ENCODE measurements around the gene PEX16. TPM values are rescaled to one million over a fixed set of nuclear protein-coding genes. Genes with fewer than 3 reads are reported as not detected.

PEX16 gene
- total RNA-seq, 1 experiment from 2014 or later: 33.2 TPM

DNA sequence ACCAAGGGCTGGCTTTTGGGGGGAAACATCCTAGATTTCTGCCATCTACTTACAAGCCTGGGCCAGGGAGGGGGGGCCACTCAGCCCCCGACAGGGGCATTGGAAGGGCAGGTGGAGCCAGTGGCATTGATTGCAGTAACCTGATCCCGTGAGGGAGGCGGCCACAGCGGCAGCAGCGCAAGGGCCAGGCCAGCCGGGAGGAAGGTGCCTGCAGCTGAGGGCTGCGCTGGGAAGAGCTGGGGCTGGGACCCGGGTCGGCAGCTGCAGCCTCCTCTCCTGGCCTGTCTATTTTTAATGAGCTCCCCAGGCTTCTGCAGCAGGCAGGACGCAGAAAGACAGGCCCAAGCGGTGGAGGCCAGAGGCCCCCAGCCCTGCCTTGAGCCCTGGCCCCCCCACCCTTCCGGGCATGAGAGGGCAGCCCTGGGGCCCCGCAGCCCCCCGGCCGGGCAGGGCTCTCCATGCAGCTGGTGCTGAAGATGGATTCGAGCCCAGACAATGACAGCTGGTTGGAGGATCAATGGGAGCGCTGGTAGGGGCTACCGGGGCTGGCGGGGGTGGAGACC lies 21.2 kb downstream of the PEX16 start (continued):
- TF ChIP-seq YY1 (IDR thresholded peaks at IDR 0.05; ENCODE audit: extremely low read depth, insufficient replicate concordance, low read depth, low read length): no peak

- no peak overlapping the region for H3K4me2 ChIP-seq (ENCODE audit: low read length)
- no TSS peak for BruUV-seq (replicated peaks)
- ATAC-seq: no peak
- CTCF ChIA-PET: no interaction called here
- peaks cover 10 to 22% of the 10 kb centered on the region in 2 experiments; a peak in 3 of 4 replicates for H3K4me1 ChIP-seq (ENCODE audit: control insufficient read depth in 1 of 2, insufficient read depth in 2 of 2, low read length in 2 of 2)
- no peaks in the 10 kb centered on the region for H4K20me1 ChIP-seq (ENCODE audit: insufficient read depth)
- no peak overlapping the region for H3K27ac ChIP-seq (ENCODE audit: low read depth, low read length)
- H2AFZ ChIP-seq (ENCODE audit: low read depth, low read length, poor library complexity, severe bottlenecking): no peak overlapping the region
- TF ChIP-seq FOSL1 (IDR thresholded peaks at IDR 0.05; ENCODE audit: low read depth) (no peak), SIN3A (IDR thresholded peaks at IDR 0.05; ENCODE audit: low read depth) (no peak), SP1 (IDR thresholded peaks at IDR 0.05; ENCODE audit: low read depth) (no peak), ZNF274 (IDR thresholded peaks at IDR 0.05; ENCODE audit: low read depth, low read length) (no peak)
- H3K27me3 ChIP-seq (ENCODE audit: insufficient read depth, low read length): no peaks in the 10 kb centered on the region
- H3K79me2 ChIP-seq (ENCODE audit: insufficient read depth, low read length): no peaks in the 10 kb centered on the region
- no peak overlapping the region for H3K9ac ChIP-seq (ENCODE audit: low read length)
- intact Hi-C loops (cut with micrococcal nuclease): no loop called here
- RAD21 ChIA-PET (ENCODE audit: low non-redundant PET in 1 of 2, low total read pairs in 2 of 2, uncharacterized antibody in 2 of 2, unreplicated experiment in 2 of 2): no interaction called here
- H3K36me3 ChIP-seq (ENCODE audit: control insufficient read depth in 1 of 2, insufficient read depth in 2 of 2, low read length in 2 of 2): no peaks in the 10 kb centered on the region
- DNase-seq (ENCODE audit: low read depth, low spot score): no peak
- no peaks in the 10 kb centered on the region for H3K9me3 ChIP-seq (ENCODE audit: control insufficient read depth in 1 of 2, insufficient read depth in 1 of 2, low read depth in 1 of 2, low read length in 2 of 2)
- H3K4me3 ChIP-seq (replicated peaks in 1 of 2; ENCODE audit: low read depth in 1 of 2, low read length in 2 of 2): no peak overlapping the region
- POLR2A ChIA-PET: no interaction called here
- H3K9me2 ChIP-seq (ENCODE audit: insufficient read depth): no peaks in the 10 kb centered on the region
These were observed 22.0 kb downstream of the PEX16 start for GRCh38 chr11:45895553-45896259.

DNA sequence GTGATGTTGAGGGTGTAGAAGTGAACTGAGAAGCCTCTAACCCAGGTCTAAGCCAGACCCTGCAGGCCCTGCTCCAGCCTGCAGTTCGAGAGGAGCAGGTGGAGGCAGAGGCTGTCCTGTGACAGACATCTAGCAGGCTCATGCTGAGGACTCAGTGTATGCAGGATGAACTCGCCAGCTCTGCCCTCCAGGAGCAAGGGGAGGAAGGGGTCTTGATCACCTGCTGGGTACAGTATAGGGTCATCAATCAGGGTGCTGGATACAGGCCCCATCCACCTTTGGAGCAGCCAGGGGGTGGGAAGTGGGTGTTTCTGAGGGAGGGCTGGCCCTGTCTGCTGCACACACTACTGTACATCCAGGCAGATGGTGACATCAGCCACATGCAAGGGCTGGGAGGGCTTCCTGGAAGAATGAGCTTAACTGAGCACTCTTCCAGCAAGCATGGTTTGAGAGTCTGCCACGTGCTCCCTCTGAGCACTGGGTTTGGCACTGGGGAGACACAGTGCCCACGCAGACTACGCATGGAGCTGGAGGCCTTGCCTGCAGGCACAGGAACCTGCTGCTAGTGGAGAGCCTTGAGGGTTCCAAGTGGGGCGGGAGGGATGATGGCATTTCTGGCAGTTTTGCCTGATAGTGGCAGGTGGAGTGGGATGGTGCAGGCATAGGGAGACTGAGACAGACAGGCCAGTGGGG lies 23.0 kb downstream of the PEX16 start:
- ChIA-PET POLR2A (no interaction called here), CTCF (no interaction called here), RAD21 (ENCODE audit: low non-redundant PET in 1 of 2, low total read pairs in 2 of 2, uncharacterized antibody in 2 of 2, unreplicated experiment in 2 of 2) (no interaction called here)
- H3K4me2 ChIP-seq (ENCODE audit: low read length): no peak overlapping the region
- intact Hi-C loops (cut with micrococcal nuclease): no loop called here
- H3K9me2 ChIP-seq (ENCODE audit: insufficient read depth): no peaks in the 10 kb centered on the region
- no TSS peak for BruUV-seq (replicated peaks)
- no peaks in the 10 kb centered on the region for H3K9me3 ChIP-seq (ENCODE audit: control insufficient read depth in 1 of 2, insufficient read depth in 1 of 2, low read depth in 1 of 2, low read length in 2 of 2)
- H3K27me3 ChIP-seq (ENCODE audit: insufficient read depth, low read length): no peaks in the 10 kb centered on the region
- H4K20me1 ChIP-seq (ENCODE audit: insufficient read depth): no peaks in the 10 kb centered on the region
- H3K4me3 ChIP-seq (replicated peaks in 1 of 2; ENCODE audit: low read depth in 1 of 2, low read length in 2 of 2): no peak overlapping the region
- ATAC-seq (no peak), DNase-seq (ENCODE audit: low read depth, low spot score) (no peak)
- no peak overlapping the region for H3K27ac ChIP-seq (ENCODE audit: low read depth, low read length)
- H3K4me1 ChIP-seq (ENCODE audit: control insufficient read depth in 1 of 2, insufficient read depth in 2 of 2, low read length in 2 of 2): peaks cover 10 to 18% of the 10 kb centered on the region in 2 experiments; a peak in 3 of 4 replicates
- no peak overlapping the region for H2AFZ ChIP-seq (ENCODE audit: low read depth, low read length, poor library complexity, severe bottlenecking)
- no peaks in the 10 kb centered on the region for H3K36me3 ChIP-seq (ENCODE audit: control insufficient read depth in 1 of 2, insufficient read depth in 2 of 2, low read length in 2 of 2)
- TF ChIP-seq ATF3 (IDR thresholded peaks at IDR 0.05): no peak
- no peaks in the 10 kb centered on the region for H3K79me2 ChIP-seq (ENCODE audit: insufficient read depth, low read length)
- H3K9ac ChIP-seq (ENCODE audit: low read length): no peak overlapping the region
